MM.1S (cell line): Measurements from ENCODE around the gene ZNF469.

ENCODE experiments used
- CTCF ChIP-seq: fragments of 300-600 bp; sonication (generic); IDR thresholded peaks from 2 replicates; pipeline ENCODE4 v1.5.1; 2016; ENCODE audit warnings: antibody characterized with exemption, low read length, mixed read lengths
- EZH2 ChIP-seq: fragments of 300-600 bp; sonication (generic); optimal IDR thresholded peaks from 2 replicates; pipeline ENCODE3; 2017; ENCODE audit warnings: low read depth, mild to moderate bottlenecking, antibody characterized with exemption, low read length, mixed read lengths

GRCh38 chr16:88348377-88349152 lies 34.2 kb upstream of the ZNF469 start:
- no peak for TF ChIP-seq CTCF
- no peak for TF ChIP-seq EZH2
